ENCODE measurements around the gene FN1.

FN1 gene

DNA sequence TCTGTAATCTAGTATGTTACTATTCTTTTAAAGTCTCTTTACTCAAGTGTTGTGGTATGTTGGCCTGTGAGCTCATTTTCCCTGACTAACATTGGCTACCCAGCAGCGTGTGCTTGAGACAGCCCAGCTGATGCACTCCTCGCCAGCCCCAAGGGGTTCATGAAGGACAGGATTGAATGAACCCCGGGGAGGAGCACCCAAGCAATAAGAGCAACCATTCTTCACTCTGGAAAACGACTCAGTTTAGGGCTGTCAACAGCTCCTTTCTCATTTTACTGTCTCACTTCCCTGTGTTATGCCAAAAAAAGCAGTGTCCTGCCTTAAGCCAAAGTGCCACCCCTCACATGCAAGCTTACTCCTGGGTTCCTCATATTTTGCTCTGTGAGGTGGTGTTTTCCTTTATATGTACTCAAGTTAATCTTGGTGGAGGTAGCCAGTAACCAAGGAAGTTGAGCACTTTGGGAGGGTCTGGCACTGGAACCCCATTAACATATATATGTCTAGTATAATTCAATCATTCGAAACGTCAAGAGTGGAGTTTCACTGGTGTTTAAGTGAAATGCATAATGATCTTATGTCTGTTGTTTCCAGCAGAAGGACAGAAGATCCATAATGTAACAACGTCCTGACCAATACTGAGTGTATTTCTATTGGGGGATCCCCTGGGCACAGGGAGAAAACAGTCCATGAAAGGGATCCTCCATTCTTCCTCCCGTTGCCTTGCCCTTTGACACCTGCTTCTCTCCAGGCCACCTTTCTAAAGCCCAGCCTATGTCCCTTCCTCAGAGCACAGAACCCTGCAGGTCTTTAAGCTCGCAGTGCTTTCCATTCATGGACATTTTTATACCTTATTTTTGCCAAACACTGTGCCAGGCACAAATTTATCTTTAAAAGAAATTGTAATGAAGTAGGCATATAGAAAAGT, 80.8 kb downstream of the FN1 start:
- Histone ChIP-seq H3K27me3 (ENCODE audit: control insufficient read depth in 2 of 2, insufficient read depth in 2 of 2, low read length in 2 of 2) (no peaks in the 10 kb centered on the region), H3K4me3 (ENCODE audit: low read length in 2 of 2) (no peak overlapping the region), H3K36me3 (ENCODE audit: control insufficient read depth in 2 of 2, insufficient read depth in 2 of 2, low read length in 2 of 2) (peaks cover 3 to 10% of the 10 kb centered on the region in 2 donors), H3K9me3 (ENCODE audit: control insufficient read depth in 2 of 2, low read length in 2 of 2) (no peaks in the 10 kb centered on the region), H3K4me1 (ENCODE audit: control insufficient read depth in 2 of 2, insufficient read depth in 2 of 2, low read length in 2 of 2) (no peaks in the 10 kb centered on the region), H3K9ac (ENCODE audit: low read depth in 1 of 2, low read length in 2 of 2) (no peak overlapping the region), H3K27ac (ENCODE audit: low read depth in 2 of 2, low read length in 2 of 2) (no peak overlapping the region)

DNA sequence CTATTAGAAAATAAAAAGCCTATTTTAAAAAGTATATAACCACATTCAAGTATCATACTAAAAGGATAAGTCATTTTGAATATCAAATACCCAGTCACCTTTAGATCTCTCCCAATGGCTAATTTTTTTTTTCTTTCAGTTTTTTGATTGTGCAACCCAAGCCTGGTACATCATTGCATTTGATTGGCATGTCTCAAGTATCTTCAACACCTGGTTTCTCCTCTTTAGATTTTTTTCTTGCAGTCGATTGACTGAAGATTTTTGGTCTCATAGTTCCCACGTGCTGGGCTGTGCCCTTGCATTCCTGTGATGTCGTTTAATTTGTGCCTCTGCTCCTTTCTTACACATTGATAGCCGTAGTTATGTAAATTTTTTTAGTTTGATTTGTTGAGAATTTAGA, 83.3 kb downstream of the FN1 start:
- H3K27me3 ChIP-seq (ENCODE audit: control insufficient read depth in 2 of 2, insufficient read depth in 2 of 2, low read length in 2 of 2), result no peaks in the 10 kb centered on the region
- no peak overlapping the region for H3K4me3 ChIP-seq (ENCODE audit: low read length in 2 of 2)
- peaks cover 12 to 19% of the 10 kb centered on the region in 2 donors for H3K36me3 ChIP-seq (ENCODE audit: control insufficient read depth in 2 of 2, insufficient read depth in 2 of 2, low read length in 2 of 2)
- no peak overlapping the region for H3K9ac ChIP-seq (ENCODE audit: low read depth in 1 of 2, low read length in 2 of 2)
- no peaks in the 10 kb centered on the region for H3K9me3 ChIP-seq (ENCODE audit: control insufficient read depth in 2 of 2, low read length in 2 of 2)
- H3K27ac ChIP-seq (ENCODE audit: low read depth in 2 of 2, low read length in 2 of 2), result no peak overlapping the region
- H3K4me1 ChIP-seq (ENCODE audit: control insufficient read depth in 2 of 2, insufficient read depth in 2 of 2, low read length in 2 of 2), result no peaks in the 10 kb centered on the region

GRCh38 chr2:215347878-215348277, 88.0 kb downstream of the FN1 start:
- no peak overlapping the region for H3K27ac ChIP-seq (ENCODE audit: low read depth in 2 of 2, low read length in 2 of 2)
- no peak overlapping the region for H3K9ac ChIP-seq (ENCODE audit: low read depth in 1 of 2, low read length in 2 of 2)
- no peak overlapping the region for H3K4me3 ChIP-seq (ENCODE audit: low read length in 2 of 2)
- peaks cover 46 to 48% of the 10 kb centered on the region in 2 donors for H3K36me3 ChIP-seq (ENCODE audit: control insufficient read depth in 2 of 2, insufficient read depth in 2 of 2, low read length in 2 of 2)
- no peaks in the 10 kb centered on the region for H3K4me1 ChIP-seq (ENCODE audit: control insufficient read depth in 2 of 2, insufficient read depth in 2 of 2, low read length in 2 of 2)
- no peaks in the 10 kb centered on the region for H3K9me3 ChIP-seq (ENCODE audit: control insufficient read depth in 2 of 2, low read length in 2 of 2)
- H3K27me3 ChIP-seq (ENCODE audit: control insufficient read depth in 2 of 2, insufficient read depth in 2 of 2, low read length in 2 of 2), result no peaks in the 10 kb centered on the region

DNA sequence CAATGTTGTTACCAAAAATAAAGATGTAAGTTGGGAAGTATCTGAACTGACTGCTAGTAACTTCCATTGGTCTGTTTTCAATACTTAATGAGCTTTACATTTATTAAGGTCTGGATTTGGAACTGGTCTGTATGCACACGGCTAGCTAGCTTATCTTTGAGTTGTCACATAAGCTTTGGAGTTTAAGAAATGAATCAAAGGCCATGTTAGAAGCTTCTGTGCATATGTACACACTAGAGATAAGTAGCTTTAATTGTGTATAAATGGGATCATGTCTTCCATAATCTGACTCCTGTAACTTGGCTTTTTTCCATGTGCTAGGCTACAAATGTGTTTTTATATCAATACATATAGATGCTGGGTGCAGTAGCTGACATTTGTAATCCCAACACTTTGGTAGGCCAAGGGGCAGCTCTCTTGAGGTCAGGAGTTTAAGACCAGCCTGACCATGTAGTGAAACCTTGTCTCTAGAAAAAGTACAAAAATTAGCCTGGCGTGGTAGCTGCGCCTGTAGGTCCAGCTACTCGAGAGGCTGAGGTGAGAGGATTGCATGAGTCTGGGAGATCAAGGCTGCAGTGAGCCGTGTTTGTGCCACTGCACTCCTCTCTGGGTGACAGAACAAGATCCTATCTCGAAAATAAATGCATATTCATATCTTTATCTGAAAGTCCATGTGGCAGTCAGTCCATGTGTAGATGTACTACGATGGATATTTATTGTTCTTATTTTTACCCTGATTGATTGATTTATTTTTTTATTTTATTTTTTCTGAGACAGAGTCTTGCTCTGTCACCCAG, 96.8 kb downstream of the FN1 start:
- H3K27me3 ChIP-seq (ENCODE audit: control insufficient read depth in 2 of 2, insufficient read depth in 2 of 2, low read length in 2 of 2), result no peaks in the 10 kb centered on the region
- H3K9ac ChIP-seq (ENCODE audit: low read depth in 1 of 2, low read length in 2 of 2), result no peak overlapping the region
- no peak overlapping the region for H3K4me3 ChIP-seq (ENCODE audit: low read length in 2 of 2)
- H3K4me1 ChIP-seq (ENCODE audit: control insufficient read depth in 2 of 2, insufficient read depth in 2 of 2, low read length in 2 of 2), result no peaks in the 10 kb centered on the region
- no peaks in the 10 kb centered on the region for H3K9me3 ChIP-seq (ENCODE audit: control insufficient read depth in 2 of 2, low read length in 2 of 2)
- H3K36me3 ChIP-seq (ENCODE audit: control insufficient read depth in 2 of 2, insufficient read depth in 2 of 2, low read length in 2 of 2), result peaks cover 51 to 52% of the 10 kb centered on the region in 2 donors
- H3K27ac ChIP-seq (ENCODE audit: low read depth in 2 of 2, low read length in 2 of 2), result no peak overlapping the region

GRCh38 chr2:215332872-215333595, 102.8 kb downstream of the FN1 start:
- Histone ChIP-seq H3K4me1 (ENCODE audit: control insufficient read depth in 2 of 2, insufficient read depth in 2 of 2, low read length in 2 of 2) (peaks cover 6 to 16% of the 10 kb centered on the region in 2 donors), H3K36me3 (ENCODE audit: control insufficient read depth in 2 of 2, insufficient read depth in 2 of 2, low read length in 2 of 2) (peaks cover 27 to 29% of the 10 kb centered on the region in 2 donors), H3K9ac (ENCODE audit: low read depth in 1 of 2, low read length in 2 of 2) (peak overlapping the region in 1 of 2 donors; percentile 27), H3K27ac (ENCODE audit: low read depth in 2 of 2, low read length in 2 of 2) (peak overlapping the region; percentile 58 to 60), H3K27me3 (ENCODE audit: control insufficient read depth in 2 of 2, insufficient read depth in 2 of 2, low read length in 2 of 2) (no peaks in the 10 kb centered on the region), H3K9me3 (ENCODE audit: control insufficient read depth in 2 of 2, low read length in 2 of 2) (no peaks in the 10 kb centered on the region), H3K4me3 (ENCODE audit: low read length in 2 of 2) (peak overlapping the region; percentile 32 to 64)

- Histone ChIP-seq H3K27ac (ENCODE audit: low read depth in 2 of 2, low read length in 2 of 2) (no peak overlapping the region), H3K36me3 (ENCODE audit: control insufficient read depth in 2 of 2, insufficient read depth in 2 of 2, low read length in 2 of 2) (peaks cover 25 to 29% of the 10 kb centered on the region in 2 donors), H3K27me3 (ENCODE audit: control insufficient read depth in 2 of 2, insufficient read depth in 2 of 2, low read length in 2 of 2) (no peaks in the 10 kb centered on the region), H3K9ac (ENCODE audit: low read depth in 1 of 2, low read length in 2 of 2) (no peak overlapping the region), H3K9me3 (ENCODE audit: control insufficient read depth in 2 of 2, low read length in 2 of 2) (no peaks in the 10 kb centered on the region), H3K4me3 (ENCODE audit: low read length in 2 of 2) (no peak overlapping the region), H3K4me1 (ENCODE audit: control insufficient read depth in 2 of 2, insufficient read depth in 2 of 2, low read length in 2 of 2) (peaks cover 6 to 14% of the 10 kb centered on the region in 2 donors)
These were observed 107.8 kb downstream of the FN1 start for GRCh38 chr2:215328066-215328465.

DNA sequence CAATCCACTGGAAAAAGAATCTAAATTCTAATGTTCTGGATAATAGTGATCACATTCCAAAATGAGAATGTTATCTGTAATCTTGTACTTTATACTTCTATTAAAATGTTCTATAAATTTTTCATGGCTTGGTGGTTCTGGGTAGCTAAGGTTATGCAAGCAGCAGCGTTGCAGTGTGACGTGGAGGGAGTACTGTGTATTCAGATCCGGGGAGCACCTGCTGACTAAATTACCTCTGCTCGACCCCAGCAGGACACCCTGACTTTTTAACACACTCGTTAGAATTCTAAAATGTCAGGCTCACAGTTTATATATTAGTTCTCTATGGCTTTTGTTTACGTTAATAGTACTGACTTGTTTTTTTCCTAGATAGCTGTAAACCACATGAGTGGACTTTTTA, 111.1 kb downstream of the FN1 start:
- peaks cover 26 to 31% of the 10 kb centered on the region in 2 donors for H3K36me3 ChIP-seq (ENCODE audit: control insufficient read depth in 2 of 2, insufficient read depth in 2 of 2, low read length in 2 of 2)
- H3K9ac ChIP-seq (ENCODE audit: low read depth in 1 of 2, low read length in 2 of 2), result no peak overlapping the region
- H3K9me3 ChIP-seq (ENCODE audit: control insufficient read depth in 2 of 2, low read length in 2 of 2), result no peaks in the 10 kb centered on the region
- no peaks in the 10 kb centered on the region for H3K4me1 ChIP-seq (ENCODE audit: control insufficient read depth in 2 of 2, insufficient read depth in 2 of 2, low read length in 2 of 2)
- no peaks in the 10 kb centered on the region for H3K27me3 ChIP-seq (ENCODE audit: control insufficient read depth in 2 of 2, insufficient read depth in 2 of 2, low read length in 2 of 2)
- H3K4me3 ChIP-seq (ENCODE audit: low read length in 2 of 2), result no peak overlapping the region
- no peak overlapping the region for H3K27ac ChIP-seq (ENCODE audit: low read depth in 2 of 2, low read length in 2 of 2)

GRCh38 chr2:215320679-215321078, 115.2 kb downstream of the FN1 start:
- Histone ChIP-seq H3K27me3 (ENCODE audit: control insufficient read depth in 2 of 2, insufficient read depth in 2 of 2, low read length in 2 of 2) (no peaks in the 10 kb centered on the region), H3K36me3 (ENCODE audit: control insufficient read depth in 2 of 2, insufficient read depth in 2 of 2, low read length in 2 of 2) (peaks cover 15 to 25% of the 10 kb centered on the region in 2 donors)

GRCh38 chr2:215320102-215320501, 115.8 kb downstream of the FN1 start:
- Histone ChIP-seq H3K4me1 (ENCODE audit: control insufficient read depth in 2 of 2, insufficient read depth in 2 of 2, low read length in 2 of 2) (no peaks in the 10 kb centered on the region), H3K27me3 (ENCODE audit: control insufficient read depth in 2 of 2, insufficient read depth in 2 of 2, low read length in 2 of 2) (no peaks in the 10 kb centered on the region), H3K27ac (ENCODE audit: low read depth in 2 of 2, low read length in 2 of 2) (no peak overlapping the region), H3K9me3 (ENCODE audit: control insufficient read depth in 2 of 2, low read length in 2 of 2) (no peaks in the 10 kb centered on the region), H3K4me3 (ENCODE audit: low read length in 2 of 2) (no peak overlapping the region), H3K36me3 (ENCODE audit: control insufficient read depth in 2 of 2, insufficient read depth in 2 of 2, low read length in 2 of 2) (peaks cover 14 to 24% of the 10 kb centered on the region in 2 donors), H3K9ac (ENCODE audit: low read depth in 1 of 2, low read length in 2 of 2) (no peak overlapping the region)

More at GRCh38 chr2:215320679-215321078, 115.2 kb downstream of the FN1 start:
- Histone ChIP-seq H3K4me1 (ENCODE audit: control insufficient read depth in 2 of 2, insufficient read depth in 2 of 2, low read length in 2 of 2) (no peaks in the 10 kb centered on the region), H3K9me3 (ENCODE audit: control insufficient read depth in 2 of 2, low read length in 2 of 2) (no peaks in the 10 kb centered on the region), H3K9ac (ENCODE audit: low read depth in 1 of 2, low read length in 2 of 2) (no peak overlapping the region), H3K27ac (ENCODE audit: low read depth in 2 of 2, low read length in 2 of 2) (no peak overlapping the region), H3K4me3 (ENCODE audit: low read length in 2 of 2) (no peak overlapping the region)
